ENCODE measurements around the gene ARSH.

- no peak for TF ChIP-seq POLR2A (IDR thresholded peaks at IDR 0.05)
- TF ChIP-seq, protein P1, sequence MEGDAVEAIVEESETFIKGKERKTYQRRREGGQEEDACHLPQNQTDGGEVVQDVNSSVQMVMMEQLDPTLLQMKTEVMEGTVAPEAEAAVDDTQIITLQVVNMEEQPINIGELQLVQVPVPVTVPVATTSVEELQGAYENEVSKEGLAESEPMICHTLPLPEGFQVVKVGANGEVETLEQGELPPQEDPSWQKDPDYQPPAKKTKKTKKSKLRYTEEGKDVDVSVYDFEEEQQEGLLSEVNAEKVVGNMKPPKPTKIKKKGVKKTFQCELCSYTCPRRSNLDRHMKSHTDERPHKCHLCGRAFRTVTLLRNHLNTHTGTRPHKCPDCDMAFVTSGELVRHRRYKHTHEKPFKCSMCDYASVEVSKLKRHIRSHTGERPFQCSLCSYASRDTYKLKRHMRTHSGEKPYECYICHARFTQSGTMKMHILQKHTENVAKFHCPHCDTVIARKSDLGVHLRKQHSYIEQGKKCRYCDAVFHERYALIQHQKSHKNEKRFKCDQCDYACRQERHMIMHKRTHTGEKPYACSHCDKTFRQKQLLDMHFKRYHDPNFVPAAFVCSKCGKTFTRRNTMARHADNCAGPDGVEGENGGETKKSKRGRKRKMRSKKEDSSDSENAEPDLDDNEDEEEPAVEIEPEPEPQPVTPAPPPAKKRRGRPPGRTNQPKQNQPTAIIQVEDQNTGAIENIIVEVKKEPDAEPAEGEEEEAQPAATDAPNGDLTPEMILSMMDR (IDR thresholded peaks at IDR 0.05), result no peak
Observed at GRCh38 chrX:2967998-2968909, 38.1 kb upstream of the ARSH start.
